Upper lobe of left lung (tissue), 6 donors: ENCODE results near the gene DDX6. TPM values are rescaled to one million over a fixed set of nuclear protein-coding genes. Genes with fewer than 3 reads are reported as not detected.
"Not testable (repeated sequence)": the region's sequence is repeated elsewhere in the genome, so short reads cannot be mapped to it uniquely, and the experiment has no call there.

Source experiments
- ATAC-seq, 2 donors: fragments of 200-7000 bp; cut with Tn5 transposase; one replicate each; pipeline ENCODE4 v1.9.1; 2022; ENCODE audit warnings: mild to moderate bottlenecking in 2 of 2, moderate library complexity in 2 of 2; ENCODE audit not compliant: low FRiP score in 2 of 2
- DNase-seq, 2 donors: peaks; one replicate each; pipeline ENCODE4 v3.0.0-alpha.2; 2019 to 2020
- H3K27ac ChIP-seq, 4 donors: fragments of 200-600 bp; sonication (generic); one replicate each; pipeline ENCODE4 v1.5.1; 2016 to 2019
- H3K27me3 ChIP-seq, 4 donors: fragments of 200-600 bp; sonication (generic); one replicate each; pipeline ENCODE4 v1.5.1; 2017 to 2019
- H3K36me3 ChIP-seq, 4 donors: fragments of 200-600 bp; sonication (generic); one replicate each; pipeline ENCODE4 v1.5.1; 2016 to 2019
- H3K4me1 ChIP-seq, 4 donors: fragments of 200-600 bp; sonication (generic); one replicate each; pipeline ENCODE4 v1.5.1; 2018 to 2019
- H3K4me3 ChIP-seq, 4 donors: fragments of 200-600 bp; sonication (generic); one replicate each; pipeline ENCODE4 v1.5.1; 2017 to 2019; ENCODE audit warnings: mild to moderate bottlenecking in 2 of 4, moderate library complexity in 1 of 4
- H3K9me3 ChIP-seq, 4 donors: fragments of 200-600 bp; sonication (generic); one replicate each; pipeline ENCODE4 v1.5.1; 2018 to 2019
- EP300 ChIP-seq, 4 donors: sonication (generic); formaldehyde crosslinking; IDR thresholded peaks; one replicate each; pipeline ENCODE4 v1.5.1; 2017; ENCODE audit warnings: antibody characterized with exemption in 4 of 4, control low read depth in 2 of 4
- POLR2A ChIP-seq, 4 donors: fragments of 450-650 bp; IDR thresholded peaks; one replicate each; pipeline ENCODE4 v1.5.1; 2016 to 2017; ENCODE audit warnings: antibody characterized with exemption in 4 of 4, mild to moderate bottlenecking in 2 of 4
- POLR2AphosphoS5 ChIP-seq, 2 donors: sonication (generic); formaldehyde crosslinking; IDR thresholded peaks; one replicate each; pipeline ENCODE4 v1.5.1; 2017; ENCODE audit warnings: antibody characterized with exemption in 2 of 2
- WGBS, 2 donors: methylation state at CpG; one replicate each; pipeline ENCODE4 v1.1.5; 2017 to 2018; 5-methylcytosine and 5-hydroxymethylcytosine counted together
- total RNA-seq, 6 donors: library from RNA; depleted of rRNA in 4 of 6; stranded (reverse); fragments of >200 nt in 4 of 6; gene quantifications; one replicate each; pipeline versions ENCODE4 v1.1.0 to v1.2.1, GENCODE V29; 2016 to 2021
- TF ChIP-seq, protein P1 (sequence below), 6 experiments: fragments of 450-650 bp in 4 of 6; fragments of 200-600 bp in 2 of 6; sonication (generic) in 2 of 6; IDR thresholded peaks; one replicate each; pipeline ENCODE4 v1.5.1; 2016 to 2019; ENCODE audit warnings: antibody characterized with exemption in 6 of 6
- donor health status: DM: no; HTN: no; CAD: no; lungs with moderate emphysema.
- donor health status: DM: no; HTN: yes; CAD: no; lungs with severe emphysema.

DDX6 gene
- total RNA-seq, 6 donors from 2014 or later: 39.8 to 107 (median 76.7) TPM

DNA sequence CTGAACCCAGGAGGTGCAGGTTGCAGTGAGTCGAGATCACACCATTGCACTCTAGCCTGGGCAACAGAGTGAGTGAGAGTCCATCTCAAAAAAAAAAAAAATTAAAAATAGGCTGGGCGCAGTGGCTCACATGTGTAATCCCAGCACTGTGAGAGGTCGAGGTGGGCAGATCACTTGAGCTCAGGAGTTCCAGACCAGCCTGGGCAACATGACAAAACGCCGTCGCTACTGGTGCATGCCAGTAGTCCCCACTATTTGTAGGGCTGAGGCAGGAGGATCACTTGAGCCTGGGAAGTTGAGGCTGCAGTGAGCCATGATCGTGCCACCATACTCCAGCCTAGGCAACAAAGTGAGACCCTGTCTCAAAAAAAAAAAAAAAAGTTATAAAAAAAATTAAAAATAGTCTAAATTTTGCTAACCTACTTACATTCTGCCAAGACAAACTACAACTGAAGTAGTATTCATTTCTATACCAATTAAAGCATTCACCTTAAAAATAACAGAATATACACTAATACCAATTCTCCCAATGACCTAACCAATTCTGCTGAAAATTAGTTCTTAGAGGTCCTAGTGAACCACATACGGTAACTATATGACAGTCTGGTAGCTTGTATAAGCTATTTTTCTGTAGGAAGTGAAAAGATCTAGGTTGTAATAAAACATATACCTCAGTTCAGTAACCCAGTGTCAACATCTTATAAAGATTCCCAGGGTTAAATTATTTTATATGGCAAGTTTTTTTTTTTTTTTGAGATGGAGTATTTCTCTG lies 7.1 kb downstream of the DDX6 start:
- H3K4me1 ChIP-seq: peaks cover 38 to 66% (median 50%) of the 10 kb centered on the region in 4 donors
- peaks cover 14 to 67% (median 41%) of the 10 kb centered on the region in 4 donors for H3K36me3 ChIP-seq
- H3K27ac ChIP-seq: no peak overlapping the region
- no peaks in the 10 kb centered on the region for H3K27me3 ChIP-seq
- H3K4me3 ChIP-seq: no peak overlapping the region
- WGBS, 2 donors: 76 to 82% methylated on average over 8 of the region's 8 CpGs
- no peaks in the 10 kb centered on the region for H3K9me3 ChIP-seq
- DNase-seq (no peak), ATAC-seq (no peak)
- no peak for TF ChIP-seq EP300 (IDR thresholded peaks at IDR 0.05)
- TF ChIP-seq POLR2A (IDR thresholded peaks at IDR 0.05): no peak
- TF ChIP-seq, protein P1, sequence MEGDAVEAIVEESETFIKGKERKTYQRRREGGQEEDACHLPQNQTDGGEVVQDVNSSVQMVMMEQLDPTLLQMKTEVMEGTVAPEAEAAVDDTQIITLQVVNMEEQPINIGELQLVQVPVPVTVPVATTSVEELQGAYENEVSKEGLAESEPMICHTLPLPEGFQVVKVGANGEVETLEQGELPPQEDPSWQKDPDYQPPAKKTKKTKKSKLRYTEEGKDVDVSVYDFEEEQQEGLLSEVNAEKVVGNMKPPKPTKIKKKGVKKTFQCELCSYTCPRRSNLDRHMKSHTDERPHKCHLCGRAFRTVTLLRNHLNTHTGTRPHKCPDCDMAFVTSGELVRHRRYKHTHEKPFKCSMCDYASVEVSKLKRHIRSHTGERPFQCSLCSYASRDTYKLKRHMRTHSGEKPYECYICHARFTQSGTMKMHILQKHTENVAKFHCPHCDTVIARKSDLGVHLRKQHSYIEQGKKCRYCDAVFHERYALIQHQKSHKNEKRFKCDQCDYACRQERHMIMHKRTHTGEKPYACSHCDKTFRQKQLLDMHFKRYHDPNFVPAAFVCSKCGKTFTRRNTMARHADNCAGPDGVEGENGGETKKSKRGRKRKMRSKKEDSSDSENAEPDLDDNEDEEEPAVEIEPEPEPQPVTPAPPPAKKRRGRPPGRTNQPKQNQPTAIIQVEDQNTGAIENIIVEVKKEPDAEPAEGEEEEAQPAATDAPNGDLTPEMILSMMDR (IDR thresholded peaks at IDR 0.05): no peak
- no peak for TF ChIP-seq POLR2AphosphoS5 (IDR thresholded peaks at IDR 0.05)

DNA sequence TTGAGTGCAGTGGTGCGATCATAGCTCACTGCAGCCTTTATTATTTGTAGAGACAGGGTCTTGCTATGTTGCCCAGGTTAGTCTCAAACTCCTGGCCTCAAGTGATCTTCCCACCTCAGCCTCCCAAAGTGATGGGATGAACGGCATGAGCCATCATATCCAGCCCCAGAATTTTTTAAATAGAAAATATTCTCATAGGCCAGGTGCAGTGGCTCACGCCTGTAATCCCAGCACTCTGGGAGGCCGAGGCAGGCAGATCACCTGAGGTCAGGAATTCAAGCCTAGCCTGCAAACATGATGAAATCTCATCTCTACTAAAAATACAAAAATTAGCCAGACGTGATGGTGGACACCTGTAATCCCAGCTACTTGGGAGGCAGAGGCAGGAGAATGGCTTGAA lies 7.6 kb downstream of the DDX6 start:
- Histone ChIP-seq H3K4me1 (peaks cover 32 to 61% (median 45%) of the 10 kb centered on the region in 4 donors), H3K36me3 (peaks cover 20 to 73% (median 46%) of the 10 kb centered on the region in 4 donors)
- not testable (repeated sequence) for H3K27me3 ChIP-seq, H3K27ac ChIP-seq, DNase-seq, H3K9me3 ChIP-seq, H3K4me3 ChIP-seq, ATAC-seq
- WGBS, 2 donors: 88 to 91% methylated on average over 5 of the region's 5 CpGs

DNA sequence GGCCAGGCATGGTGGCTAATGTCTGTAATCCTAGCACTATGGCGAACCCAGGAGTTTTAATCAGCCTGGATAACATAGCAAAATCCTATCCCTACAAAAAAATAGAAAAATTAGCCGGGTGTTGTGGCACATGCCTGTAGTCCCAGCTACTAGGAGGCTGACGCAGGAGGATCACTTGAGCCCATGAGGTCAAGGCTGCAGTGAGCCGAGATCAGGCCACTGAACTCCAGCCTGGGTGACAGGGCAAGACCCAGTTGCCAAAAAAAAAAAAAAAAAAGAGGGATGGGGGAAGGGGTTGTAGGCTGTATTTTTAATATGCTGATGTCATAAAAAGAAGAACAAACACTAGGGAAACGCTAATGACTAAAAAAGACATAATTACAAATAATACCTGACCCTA lies 12.1 kb downstream of the DDX6 start:
- TF ChIP-seq, protein P1 (IDR thresholded peaks at IDR 0.05): no peak
- TF ChIP-seq EP300 (IDR thresholded peaks at IDR 0.05) (no peak), POLR2AphosphoS5 (IDR thresholded peaks at IDR 0.05) (no peak), POLR2A (IDR thresholded peaks at IDR 0.05) (no peak)
- Histone ChIP-seq H3K9me3 (no peaks in the 10 kb centered on the region), H3K4me3 (no peak overlapping the region), H3K27me3 (no peaks in the 10 kb centered on the region), H3K27ac (no peak overlapping the region), H3K4me1 (peaks cover 11 to 36% (median 30%) of the 10 kb centered on the region in 4 donors), H3K36me3 (peaks cover 21 to 97% (median 61%) of the 10 kb centered on the region in 4 donors)
- WGBS, 2 donors: 84 to 90% methylated on average over 5 of the region's 5 CpGs
- no peak for DNase-seq
- no peak for ATAC-seq

DNA sequence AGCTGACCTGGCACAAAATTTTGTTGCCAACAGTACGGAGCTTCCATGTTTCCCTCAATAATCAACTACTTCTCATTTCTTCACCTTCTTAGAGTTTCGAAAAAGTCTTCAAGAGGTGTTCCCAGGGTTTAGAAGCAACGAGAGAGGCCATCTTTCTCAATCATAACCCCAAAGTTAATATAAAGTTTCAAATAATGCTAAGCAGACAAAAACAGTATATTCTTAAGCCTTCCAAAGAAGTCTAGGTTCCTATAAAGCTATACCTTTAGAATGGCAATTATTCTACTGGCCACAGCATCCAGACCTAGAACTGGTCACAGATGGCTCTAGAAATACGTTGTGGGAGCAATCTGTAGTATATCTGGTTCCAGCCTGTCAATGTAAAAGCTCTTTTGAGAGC lies 16.9 kb downstream of the DDX6 start:
- Histone ChIP-seq H3K36me3 (peaks cover 13 to 87% (median 34%) of the 10 kb centered on the region in 4 donors), H3K27me3 (no peaks in the 10 kb centered on the region), H3K4me1 (peaks cover 53 to 64% (median 63%) of the 10 kb centered on the region in 4 donors), H3K27ac (peak overlapping the region in 1 of 4 donors; percentile 2), H3K9me3 (no peaks in the 10 kb centered on the region), H3K4me3 (no peak overlapping the region)
- 55 to 62% methylated on average over 4 of the region's 4 CpGs for WGBS, 2 donors
- DNase-seq (no peak), ATAC-seq (no peak)
- TF ChIP-seq EP300 (IDR thresholded peaks at IDR 0.05) (no peak), POLR2AphosphoS5 (IDR thresholded peaks at IDR 0.05) (no peak), POLR2A (IDR thresholded peaks at IDR 0.05) (no peak)
- TF ChIP-seq, protein P1 (IDR thresholded peaks at IDR 0.05): no peak

DNA sequence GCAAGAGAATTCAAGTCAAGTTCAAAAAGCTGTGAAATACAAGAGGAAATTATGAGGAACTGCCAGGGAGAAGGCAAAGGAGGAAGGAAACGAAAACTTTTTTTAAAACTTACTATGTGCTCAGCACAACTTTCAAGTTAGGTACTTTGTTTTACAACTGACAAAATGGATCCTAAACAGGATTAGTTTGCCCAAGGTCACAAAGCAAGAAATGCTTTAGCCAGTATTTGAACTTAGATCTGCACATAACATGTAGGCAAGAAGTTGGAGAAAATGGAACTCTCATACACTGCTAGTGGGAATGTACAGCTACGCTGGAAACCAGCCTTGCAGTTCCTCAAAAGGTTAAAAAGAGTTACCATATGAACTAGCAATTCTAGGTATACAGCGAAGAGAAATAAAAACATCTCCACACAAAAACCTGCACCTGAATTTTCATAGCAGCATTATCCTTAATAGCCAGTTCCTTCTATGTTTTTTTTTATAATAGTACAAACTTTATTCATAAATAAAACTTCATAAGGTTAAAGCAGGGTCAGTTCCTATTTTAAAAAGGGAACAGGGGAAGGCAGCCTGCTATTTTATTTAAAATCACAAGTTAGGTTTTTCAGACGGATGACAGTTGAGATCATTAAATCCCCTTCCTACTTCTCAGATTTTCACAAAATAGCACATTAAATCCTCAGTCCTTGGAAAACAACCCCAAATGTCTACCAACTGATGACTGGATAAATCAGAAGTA lies 19.2 kb downstream of the DDX6 start:
- ATAC-seq: peak in 1 of 2 donors; percentile 45
- no peaks in the 10 kb centered on the region for H3K9me3 ChIP-seq
- H3K27me3 ChIP-seq: no peaks in the 10 kb centered on the region
- peak overlapping the region; percentile 3 to 61 (median 53) for H3K27ac ChIP-seq
- H3K36me3 ChIP-seq: peaks cover 4 to 75% (median 17%) of the 10 kb centered on the region in 4 donors
- H3K4me3 ChIP-seq: no peak overlapping the region
- WGBS, 2 donors: 48 to 55% methylated on average over 4 of the region's 4 CpGs
- TF ChIP-seq, protein P1 (IDR thresholded peaks at IDR 0.05): no peak
- TF ChIP-seq EP300 (IDR thresholded peaks at IDR 0.05): no peak
- TF ChIP-seq POLR2AphosphoS5 (IDR thresholded peaks at IDR 0.05): no peak
- TF ChIP-seq POLR2A (IDR thresholded peaks at IDR 0.05): no peak
- H3K4me1 ChIP-seq: peaks cover 69 to 85% (median 77%) of the 10 kb centered on the region in 4 donors
- DNase-seq: no peak
